IPS DF 4.7 (cell line): ENCODE measurements around the gene DAAM2.

Experiments
- DNase-seq: peaks from one replicate; pipeline ENCODE4 v3.0.0-alpha.2; 2013; ENCODE audit warnings: low spot score; ENCODE audit errors: extremely low read depth

Gene DAAM2

DNA sequence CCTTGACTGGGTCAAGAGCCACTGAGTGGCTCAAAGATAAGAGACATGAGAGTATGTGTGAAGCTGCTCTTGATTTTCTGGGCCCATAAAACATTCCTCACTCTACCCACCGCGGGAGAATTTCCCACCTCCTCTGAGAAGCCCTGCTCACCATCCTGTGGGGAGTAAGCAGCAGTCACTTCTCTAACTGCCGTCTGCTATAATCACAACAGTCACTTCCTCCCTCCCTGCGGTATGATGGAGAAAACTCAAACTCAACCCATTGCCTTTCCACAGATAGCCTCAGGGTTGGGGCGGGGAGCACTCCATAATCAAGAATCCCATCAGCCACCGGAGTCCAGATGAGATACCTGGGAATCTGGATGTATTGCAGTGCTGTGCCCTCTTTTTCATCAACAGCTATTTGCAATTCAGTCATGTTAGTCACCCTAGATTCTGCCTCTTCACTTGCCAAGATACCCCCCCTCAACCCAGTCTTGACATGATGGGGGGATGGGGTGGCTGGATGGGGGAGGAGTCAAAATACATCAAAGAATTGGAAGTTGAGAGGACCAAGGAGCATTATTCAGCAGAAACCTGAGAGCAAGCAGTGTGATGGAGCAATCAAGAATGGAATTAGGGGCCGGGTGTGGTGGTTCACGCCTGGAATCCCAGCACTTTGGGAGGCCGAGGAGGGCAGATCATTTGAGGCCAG lies 137.0 kb downstream of the DAAM2 start:
- DNase-seq = no peak

DNA sequence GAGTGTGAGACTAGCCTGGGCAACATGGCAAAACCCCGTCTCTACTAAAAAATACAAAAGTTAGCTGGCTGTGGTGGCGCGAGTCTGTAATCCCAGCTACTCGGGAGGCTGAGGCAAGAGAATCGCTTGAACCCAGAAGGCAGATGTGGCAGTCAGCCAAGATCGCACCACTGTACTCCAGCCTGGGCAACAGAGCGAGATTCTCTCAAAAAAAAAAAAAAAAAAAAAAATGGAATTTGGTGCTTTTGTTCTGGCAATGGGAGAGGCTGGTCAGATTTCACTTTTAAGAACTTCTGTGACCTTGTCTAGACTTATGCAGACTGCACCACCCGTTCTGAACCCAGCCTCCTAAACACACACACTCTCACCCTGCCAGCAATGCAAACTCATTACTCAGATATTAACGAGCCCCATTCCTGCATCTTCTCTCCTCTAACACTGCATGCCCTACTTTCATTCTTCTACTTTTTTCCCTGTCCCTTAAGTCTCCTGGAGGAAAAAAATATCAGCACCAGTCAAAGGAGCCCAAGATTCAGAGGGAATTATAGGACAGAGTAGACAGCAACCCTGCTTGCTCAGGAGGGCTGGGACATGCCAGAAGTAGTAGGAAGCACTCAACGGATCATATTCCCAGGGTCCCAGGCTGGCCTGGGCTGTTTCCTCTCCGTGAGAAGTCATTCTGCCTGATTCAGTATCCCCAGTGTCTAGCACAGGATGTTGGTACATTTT lies 137.7 kb downstream of the DAAM2 start:
- DNase-seq = no peak

GRCh38 chr6:39930540-39930939 lies 138.4 kb downstream of the DAAM2 start:
- no peak for DNase-seq

DNA sequence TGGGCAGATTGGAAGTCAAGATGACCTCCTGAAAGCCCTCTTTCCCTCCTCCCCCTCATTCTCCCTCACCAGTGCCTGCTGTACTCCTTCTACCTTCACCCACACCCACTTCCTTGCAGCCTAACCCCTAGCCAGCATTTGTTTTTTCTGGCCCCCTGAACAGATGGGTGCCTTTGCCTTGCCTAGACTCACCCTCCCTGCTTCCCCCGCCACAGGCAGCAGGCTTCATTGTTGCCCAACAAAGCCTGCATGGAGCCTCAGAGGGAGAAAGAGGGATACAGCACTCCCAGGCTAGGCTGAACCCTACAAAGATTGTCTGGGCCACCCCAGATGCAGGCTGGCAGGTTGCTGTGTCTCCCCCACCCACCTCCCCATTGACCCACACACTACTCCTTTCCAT lies 139.4 kb downstream of the DAAM2 start:
- DNase-seq = no peak

GRCh38 chr6:39932386-39932910 lies 140.3 kb downstream of the DAAM2 start:
- DNase-seq = no peak

DNA sequence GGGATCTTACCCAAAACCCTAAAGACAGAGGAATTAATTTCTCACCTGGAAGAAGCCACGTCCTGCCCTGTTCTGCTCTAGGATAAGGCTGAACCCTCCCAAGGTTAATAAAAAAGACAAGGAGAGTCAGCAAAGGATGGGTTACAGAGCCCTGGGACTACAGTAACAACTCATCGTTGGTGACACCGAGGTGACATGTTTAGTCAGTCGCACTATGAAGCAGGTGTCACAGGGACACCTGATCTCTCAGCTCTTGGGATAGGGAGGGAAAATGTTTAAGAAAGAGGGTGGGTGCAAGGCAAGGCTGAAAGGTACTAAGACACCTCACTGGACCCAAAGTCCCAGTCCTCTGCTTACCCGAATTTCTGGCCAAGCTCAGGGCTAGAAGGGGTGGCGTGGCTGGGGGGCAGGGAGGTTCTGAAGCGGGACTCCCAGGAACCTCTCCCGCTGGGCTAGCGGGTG lies 141.5 kb downstream of the DAAM2 start:
- no peak for DNase-seq

DNA sequence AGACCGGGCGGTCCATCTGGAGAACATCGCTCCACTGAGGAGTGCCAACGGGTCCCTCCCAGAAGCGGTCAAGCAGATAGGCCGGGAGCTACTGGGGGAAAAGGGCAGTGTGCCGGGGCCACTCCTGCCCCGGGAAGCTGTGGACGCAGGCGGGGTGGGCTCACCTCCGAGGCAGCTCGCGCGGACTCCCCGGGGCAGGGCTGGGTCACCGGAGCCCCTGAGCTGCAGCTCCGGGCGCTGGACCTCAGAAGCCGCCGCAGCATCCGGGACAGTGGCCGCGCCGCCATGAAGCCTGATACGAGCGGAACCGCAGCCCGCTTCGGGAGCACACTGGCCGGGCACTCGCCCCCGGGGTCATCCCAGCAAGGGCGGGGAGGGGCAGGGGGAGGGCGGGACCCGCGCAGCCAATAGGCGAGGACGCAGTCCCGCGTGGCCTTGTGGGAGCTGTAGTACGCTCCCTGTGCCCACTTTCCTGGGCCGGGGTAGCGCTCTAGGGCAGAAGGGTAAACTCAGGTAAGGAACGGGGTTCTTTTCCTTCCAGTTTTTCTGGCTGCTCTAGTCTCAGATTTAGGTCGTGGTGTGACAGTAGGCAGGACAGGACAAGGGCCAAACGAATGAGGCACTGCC lies 142.1 kb downstream of the DAAM2 start, which contains the start of gene MOCS1:
Gene MOCS1, minus strand, starts transcription at position 332 of the 627 bp plus-strand sequence. Its CDS starts 45 bp downstream, at position 287.
- no peak for DNase-seq

GRCh38 chr6:39935241-39935640 lies 143.1 kb downstream of the DAAM2 start:
- no peak for DNase-seq

- no peak for DNase-seq
Measured at GRCh38 chr6:39936857-39937256, 144.7 kb downstream of the DAAM2 start.

GRCh38 chr6:39937686-39938333 lies 145.6 kb downstream of the DAAM2 start:
- no peak for DNase-seq

DNA sequence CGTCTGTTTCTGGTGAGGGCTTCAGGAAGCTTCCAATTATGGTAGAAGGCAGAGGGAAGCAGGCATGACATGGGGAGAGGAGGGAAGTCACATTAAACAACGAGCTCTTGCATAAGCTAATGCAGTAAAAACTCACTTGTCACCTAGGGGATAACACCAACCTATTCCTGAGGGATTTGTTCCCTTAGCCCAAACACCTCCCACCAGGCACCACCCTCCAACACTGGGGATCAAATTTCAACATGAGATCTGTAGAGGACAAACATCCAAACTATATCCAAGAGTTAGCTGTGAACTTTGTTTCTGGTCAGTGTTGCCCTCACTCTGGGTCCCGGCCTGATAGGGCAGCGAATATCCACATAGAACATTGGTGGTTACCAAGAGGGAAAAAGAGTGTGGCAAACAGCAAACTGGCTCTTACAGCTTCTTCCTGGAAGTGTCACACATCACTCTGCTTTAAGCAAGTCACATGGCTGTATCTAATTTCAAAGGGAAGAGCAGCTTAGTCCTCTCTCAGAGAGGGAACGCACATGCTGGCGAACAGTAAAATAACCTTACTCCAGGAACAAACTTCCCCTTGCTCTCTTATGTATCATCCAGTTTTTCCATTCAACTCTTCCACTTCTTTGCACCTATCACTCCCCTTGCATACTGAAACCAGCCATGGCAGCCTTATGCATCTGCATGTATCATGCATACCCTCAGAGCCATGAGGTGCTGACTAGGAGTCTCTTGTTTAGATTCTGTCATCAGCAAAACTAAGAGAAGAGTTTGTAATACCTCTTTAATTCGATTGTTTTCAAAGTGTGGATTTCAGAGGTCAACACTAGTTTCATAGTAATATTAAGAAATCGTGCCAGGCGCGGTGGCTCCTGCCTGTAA lies 146.8 kb downstream of the DAAM2 start:
- no peak for DNase-seq

DNA sequence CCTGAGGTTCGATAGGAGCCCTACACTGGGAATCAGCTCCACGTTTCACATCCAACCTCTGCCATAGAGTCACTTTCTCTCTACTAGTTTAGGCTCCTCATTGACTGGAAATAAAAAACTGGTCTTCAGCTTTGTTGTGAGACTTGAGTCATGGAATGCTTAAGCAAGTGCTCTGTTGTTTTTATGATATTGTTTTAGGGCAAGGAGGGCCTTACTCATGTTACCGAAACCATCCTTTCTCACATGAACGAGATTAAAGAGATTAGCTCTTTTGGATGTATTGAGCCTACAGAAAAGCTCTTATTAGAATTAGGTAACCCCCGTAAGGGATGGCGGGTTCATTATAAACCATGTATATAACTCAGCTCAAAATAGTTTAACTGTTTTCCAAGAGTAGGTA lies 149.0 kb downstream of the DAAM2 start:
- no peak for DNase-seq

DNA sequence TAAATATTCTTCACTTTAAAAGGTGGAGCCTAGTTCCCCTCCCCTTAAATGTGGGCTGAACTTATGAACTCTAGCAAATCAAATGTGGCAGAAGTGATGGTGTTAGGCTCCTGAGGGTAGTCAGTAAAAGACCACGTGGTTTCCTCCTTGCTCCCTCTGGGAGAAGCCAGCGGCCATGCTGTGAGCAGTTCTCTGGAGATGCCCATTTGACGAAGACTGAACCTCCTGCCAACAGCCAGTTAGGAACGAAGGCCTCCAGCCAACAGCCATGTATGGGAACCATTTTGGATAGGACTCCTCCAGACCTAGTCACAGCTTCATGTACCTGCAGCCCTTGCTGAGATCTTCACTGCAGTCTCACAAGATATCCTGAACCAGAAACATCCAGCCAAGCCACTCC lies 149.6 kb downstream of the DAAM2 start:
- no peak for DNase-seq

- no peak for DNase-seq
Measured at GRCh38 chr6:39942903-39943580, 150.9 kb downstream of the DAAM2 start.

- DNase-seq = no peak
Measured at GRCh38 chr6:39945626-39946025, 153.4 kb downstream of the DAAM2 start.

- DNase-seq = no peak
Measured at GRCh38 chr6:39947611-39948068, 155.5 kb downstream of the DAAM2 start.

DNA sequence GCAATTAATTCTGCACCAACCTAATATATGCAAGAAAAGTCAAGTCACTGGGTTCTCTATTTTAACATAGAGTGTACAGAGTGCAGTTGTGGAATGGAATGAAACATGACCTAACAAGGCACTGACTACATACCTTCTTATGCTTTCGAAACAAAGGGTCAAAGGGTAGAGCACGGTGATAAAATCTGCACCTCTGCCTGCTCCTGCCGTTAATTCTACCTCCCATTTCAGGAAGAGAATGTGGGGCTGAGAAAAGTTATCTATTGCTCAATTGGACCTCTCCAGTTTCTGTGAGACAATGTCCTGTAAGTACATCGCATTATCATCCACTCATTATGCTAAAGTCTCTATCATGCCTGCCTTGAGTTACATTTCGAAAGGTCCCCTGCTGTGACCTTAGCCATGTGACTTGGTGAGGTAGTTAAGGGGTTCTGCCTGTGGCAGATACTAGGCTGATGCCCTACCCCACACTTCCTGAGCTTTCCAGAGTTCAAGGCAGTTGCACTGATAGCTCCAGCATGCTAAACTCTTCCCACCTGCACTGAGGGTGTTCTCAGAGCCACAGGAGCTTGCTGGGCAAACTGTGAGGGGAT lies 156.1 kb downstream of the DAAM2 start:
- DNase-seq = no peak

- DNase-seq = no peak
Measured at GRCh38 chr6:39950125-39950720, 158.0 kb downstream of the DAAM2 start.

GRCh38 chr6:39951191-39951590 lies 159.0 kb downstream of the DAAM2 start:
- no peak for DNase-seq
